PC-3 (cell line): ENCODE measurements around the gene ACSL6.

Experiments used
- EZH2 ChIP-seq: fragments of 300-600 bp; sonication (generic); IDR thresholded peaks from one replicate; pipeline ENCODE4 v1.6.1; 2017; ENCODE audit warnings: antibody characterized with exemption, mild to moderate bottlenecking, low read length; ENCODE audit not compliant: unreplicated experiment
- EZH2phosphoT487 ChIP-seq: fragments of 300-600 bp; sonication (generic); IDR thresholded peaks from 2 replicates; pipeline ENCODE4 v1.6.1; 2018; ENCODE audit warnings: mild to moderate bottlenecking, antibody characterized with exemption, low read length, borderline replicate concordance
- TF ChIP-seq, protein P1 (sequence below): fragments of 300-600 bp; sonication (generic); conservative IDR thresholded peaks from 2 replicates; pipeline ENCODE4 v1.5.1; 2017; ENCODE audit warnings: antibody characterized with exemption, low read depth, mild to moderate bottlenecking, low read length

DNA sequence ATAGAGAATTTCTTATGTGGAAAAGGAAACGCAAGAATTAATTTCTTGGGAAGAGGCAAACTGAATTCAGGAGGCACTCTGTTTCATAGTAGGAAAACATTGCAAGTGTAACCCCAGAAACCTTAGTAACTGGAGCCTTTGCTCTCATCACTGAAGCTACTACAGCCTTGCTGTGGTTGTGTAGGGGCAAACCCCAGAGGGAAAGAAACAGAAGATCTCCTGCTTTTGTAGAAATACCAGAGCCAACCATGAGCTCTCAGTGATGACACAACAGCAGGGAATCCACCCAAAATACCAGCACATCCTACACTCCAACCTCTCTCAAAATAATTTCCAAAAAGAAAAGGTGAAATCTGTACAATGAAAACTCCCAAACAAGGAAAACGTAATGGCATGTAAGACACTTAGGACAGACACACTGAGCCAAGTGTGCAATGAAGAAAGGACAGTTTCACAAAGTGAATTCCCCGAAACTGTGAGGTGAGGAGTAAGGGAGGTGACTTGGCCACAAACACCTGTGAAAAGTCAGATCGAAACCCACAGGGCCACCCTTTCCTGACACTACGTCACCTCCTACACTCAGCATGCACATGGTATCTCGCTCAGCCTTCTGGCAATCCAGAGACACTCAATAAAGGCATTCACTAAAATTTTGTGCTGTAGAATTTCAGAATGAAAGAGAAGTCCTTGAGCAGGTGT, 8.5 kb upstream of the ACSL6 start:
- TF ChIP-seq, protein P1, sequence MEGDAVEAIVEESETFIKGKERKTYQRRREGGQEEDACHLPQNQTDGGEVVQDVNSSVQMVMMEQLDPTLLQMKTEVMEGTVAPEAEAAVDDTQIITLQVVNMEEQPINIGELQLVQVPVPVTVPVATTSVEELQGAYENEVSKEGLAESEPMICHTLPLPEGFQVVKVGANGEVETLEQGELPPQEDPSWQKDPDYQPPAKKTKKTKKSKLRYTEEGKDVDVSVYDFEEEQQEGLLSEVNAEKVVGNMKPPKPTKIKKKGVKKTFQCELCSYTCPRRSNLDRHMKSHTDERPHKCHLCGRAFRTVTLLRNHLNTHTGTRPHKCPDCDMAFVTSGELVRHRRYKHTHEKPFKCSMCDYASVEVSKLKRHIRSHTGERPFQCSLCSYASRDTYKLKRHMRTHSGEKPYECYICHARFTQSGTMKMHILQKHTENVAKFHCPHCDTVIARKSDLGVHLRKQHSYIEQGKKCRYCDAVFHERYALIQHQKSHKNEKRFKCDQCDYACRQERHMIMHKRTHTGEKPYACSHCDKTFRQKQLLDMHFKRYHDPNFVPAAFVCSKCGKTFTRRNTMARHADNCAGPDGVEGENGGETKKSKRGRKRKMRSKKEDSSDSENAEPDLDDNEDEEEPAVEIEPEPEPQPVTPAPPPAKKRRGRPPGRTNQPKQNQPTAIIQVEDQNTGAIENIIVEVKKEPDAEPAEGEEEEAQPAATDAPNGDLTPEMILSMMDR = no peak
- TF ChIP-seq EZH2 (no peak), EZH2phosphoT487 (no peak)
